ENCODE results near the gene MASTL.
"Not testable (repeated sequence)": the region's sequence is repeated elsewhere in the genome, so short reads cannot be mapped to it uniquely, and the experiment has no call there.

The MASTL gene

GRCh38 chr10:27155066-27155754, at the start of gene MASTL:
Gene MASTL, plus strand, starts transcription at chr10:27155352. Its CDS starts 75 bp downstream, at chr10:27155427.
- peak; percentile 96 for DNase-seq

DNA sequence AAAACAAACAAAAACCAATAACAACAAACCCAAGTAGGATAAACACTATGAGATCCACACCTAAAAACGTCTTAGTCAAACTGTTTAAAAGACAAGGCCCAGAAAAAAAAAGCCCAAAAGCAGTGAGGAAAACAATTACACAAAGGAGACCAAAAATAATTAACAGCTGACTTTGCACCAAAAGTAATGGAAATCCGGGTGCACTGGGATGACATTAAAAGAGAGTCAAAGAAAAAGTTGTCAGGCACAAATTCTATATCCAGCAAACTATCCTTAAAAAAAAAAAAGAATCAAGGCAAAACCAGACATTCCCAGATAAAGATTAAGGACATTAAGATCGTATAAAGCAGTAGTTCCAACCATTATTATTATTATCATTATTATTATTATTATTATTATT, 47.0 kb upstream of the MASTL start:
- DNase-seq = no peak

- no peak for DNase-seq
These were observed 20.8 kb upstream of the MASTL start for GRCh38 chr10:27134371-27134770.

- DNase-seq = no peak
These were observed 16.9 kb upstream of the MASTL start for GRCh38 chr10:27138277-27138676.

- no peak for DNase-seq
These were observed 11.5 kb upstream of the MASTL start for GRCh38 chr10:27143686-27144085.

DNA sequence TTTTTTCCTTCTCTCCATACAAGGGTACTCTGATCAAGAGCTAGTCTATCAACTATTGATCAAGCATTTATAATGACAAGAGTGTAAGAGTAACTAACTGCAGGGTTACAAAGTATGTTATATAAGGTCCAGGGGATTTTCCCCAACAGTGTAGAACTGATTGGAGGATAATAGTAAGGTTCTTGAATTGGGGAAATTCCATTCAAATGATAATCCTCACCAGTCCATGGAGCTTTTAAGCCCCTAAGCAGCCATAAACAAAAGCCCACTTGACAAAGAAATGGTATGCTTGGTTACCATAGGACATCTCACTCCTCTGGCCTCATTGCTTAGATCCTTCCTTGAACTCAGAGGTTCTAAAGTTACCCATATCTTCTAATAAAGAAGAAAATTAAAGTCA, 9.2 kb upstream of the MASTL start:
- DNase-seq = no peak

DNA sequence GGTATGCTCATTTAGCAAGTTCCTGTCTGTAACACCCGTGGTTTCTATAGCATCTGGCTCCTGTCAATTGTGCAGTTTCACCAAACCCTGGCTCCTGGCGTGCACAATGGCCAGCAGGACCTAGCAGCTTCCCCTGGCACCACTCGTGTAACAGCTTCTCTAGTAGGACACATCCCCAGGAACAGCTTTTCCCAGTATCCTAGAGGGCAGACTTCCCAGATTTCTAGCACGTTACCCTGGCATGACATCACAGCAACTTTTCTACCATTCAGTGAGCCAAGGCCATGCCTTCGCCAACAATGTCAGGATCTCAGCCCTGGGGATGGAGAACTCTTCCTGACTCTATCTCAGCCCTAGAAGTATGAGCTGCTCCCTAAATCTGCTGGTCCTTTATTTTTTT, 7.5 kb upstream of the MASTL start:
- no peak for DNase-seq

GRCh38 chr10:27150261-27150660, 4.9 kb upstream of the MASTL start:
- DNase-seq = no peak

GRCh38 chr10:27152687-27153086, 2.5 kb upstream of the MASTL start:
- no peak for DNase-seq

GRCh38 chr10:27153329-27153728, 1.8 kb upstream of the MASTL start:
- no peak for DNase-seq

- no peak for DNase-seq
These were observed 1.3 kb upstream of the MASTL start for GRCh38 chr10:27153845-27154193.

DNA sequence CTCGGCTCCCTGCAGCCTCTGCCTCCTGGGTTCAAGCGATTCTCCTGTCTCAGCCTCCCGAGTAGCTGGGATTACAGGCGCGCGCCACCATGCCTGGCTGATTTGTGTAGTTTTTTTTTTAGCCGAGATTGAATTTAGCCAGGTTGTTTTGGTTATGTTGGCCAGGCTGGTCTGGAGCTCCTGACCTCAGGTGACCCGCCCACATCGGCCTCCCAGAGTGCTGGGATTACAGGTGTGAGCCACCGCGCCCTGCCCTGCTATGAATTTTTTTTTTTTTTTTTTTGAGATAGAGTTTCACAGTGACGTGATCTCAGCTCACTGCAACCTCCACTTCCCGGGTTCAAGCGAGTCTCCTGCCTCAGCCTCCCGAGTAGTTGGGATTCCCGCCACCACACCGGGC, 1.4 kb downstream of the MASTL start:
- not testable (repeated sequence) for DNase-seq

GRCh38 chr10:27157150-27157549, 2.0 kb downstream of the MASTL start:
- no peak for DNase-seq

GRCh38 chr10:27158421-27158820, 3.3 kb downstream of the MASTL start:
- no peak for DNase-seq

- no peak for DNase-seq
These were observed 14.7 kb downstream of the MASTL start for GRCh38 chr10:27169849-27170248.

GRCh38 chr10:27188259-27188658, 33.1 kb downstream of the MASTL start:
- no peak for DNase-seq

GRCh38 chr10:27188897-27189296, 33.7 kb downstream of the MASTL start:
- no peak for DNase-seq

DNA sequence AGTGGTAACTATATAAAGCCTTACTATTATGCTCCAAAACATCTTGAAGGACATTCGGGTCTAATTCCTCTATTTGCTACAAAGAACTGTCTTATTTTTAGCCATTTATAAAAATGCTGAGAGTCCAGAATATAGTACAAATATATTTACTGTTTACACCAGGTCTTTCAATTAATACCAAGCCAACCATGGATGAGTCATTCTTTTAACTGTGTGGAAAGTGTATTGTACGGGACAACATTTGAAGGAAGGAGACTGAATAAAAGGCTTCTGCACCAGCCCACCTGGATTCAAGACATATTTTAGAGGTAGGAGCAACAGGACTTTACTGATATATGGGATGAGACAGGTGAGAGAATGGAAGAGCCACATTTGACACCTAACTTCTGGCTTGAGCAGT, 35.4 kb downstream of the MASTL start:
- no peak for DNase-seq

DNA sequence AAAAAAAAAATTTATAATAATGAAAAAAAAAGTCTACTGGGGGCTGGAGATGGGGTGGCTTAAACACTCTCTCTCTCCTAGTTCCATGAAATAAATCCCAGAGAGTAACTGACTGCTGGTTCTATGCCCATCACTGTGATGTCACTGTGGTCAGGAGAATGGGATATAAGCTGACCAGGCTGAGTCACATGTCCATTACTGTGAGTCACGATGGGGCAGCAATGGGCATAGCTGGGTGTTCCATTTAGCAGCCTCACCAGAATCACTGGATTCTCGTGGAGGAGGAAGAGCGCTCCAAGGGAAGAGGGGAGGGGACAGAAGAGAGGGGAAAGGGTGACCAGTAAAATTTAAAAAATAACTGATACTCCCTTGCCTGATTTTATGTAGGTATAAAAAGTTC, 37.1 kb downstream of the MASTL start:
- peak; percentile 30 for DNase-seq

DNA sequence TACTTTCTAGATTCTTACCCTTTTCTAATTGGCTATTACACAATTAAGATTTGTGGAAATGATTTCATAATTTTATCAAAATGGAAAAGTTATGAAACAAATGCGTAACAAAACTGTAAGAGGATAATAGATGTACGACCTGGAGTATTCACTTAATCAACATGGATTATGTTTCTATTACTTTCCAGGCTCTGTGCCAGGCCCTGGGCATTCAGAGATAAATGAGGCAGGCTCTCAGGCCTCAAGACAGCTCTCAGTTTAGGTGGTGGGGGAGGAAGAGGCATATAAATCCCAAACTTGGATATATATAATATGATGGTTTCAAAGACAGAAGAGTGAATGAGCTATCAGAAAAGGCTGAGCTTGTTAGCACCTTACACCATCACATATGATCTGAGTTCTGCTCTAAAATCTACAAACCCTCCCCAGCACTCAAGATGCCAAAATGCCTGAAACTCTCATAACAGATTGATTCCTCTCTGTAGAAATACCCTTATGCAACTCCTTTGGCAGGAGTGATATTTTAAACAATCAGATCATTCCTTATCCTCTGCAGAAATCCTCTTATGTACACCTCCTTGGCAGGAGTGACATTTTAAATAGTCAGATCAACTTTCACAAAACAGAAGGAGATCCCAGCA, 42.9 kb downstream of the MASTL start:
- no peak for DNase-seq

DNA sequence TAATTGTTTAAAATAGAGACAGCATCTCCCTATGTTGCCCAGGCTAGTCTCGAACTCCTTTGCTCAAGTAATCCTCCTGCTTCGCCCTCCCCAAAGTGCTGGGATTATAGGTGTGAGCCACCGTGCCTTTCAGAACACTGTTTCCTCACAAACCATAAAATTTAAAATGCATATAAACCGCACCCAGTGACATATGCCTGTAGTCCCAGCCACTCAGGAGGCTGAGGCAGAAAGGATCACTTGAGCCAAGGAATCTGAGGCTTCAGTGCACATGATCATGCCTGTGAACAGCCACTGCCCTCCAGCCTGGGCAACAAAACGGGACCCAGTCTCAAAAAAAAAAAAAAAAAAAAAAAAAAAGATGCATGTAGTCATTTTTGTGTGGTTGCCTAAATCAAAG, 48.7 kb downstream of the MASTL start:
- DNase-seq = no peak

DNA sequence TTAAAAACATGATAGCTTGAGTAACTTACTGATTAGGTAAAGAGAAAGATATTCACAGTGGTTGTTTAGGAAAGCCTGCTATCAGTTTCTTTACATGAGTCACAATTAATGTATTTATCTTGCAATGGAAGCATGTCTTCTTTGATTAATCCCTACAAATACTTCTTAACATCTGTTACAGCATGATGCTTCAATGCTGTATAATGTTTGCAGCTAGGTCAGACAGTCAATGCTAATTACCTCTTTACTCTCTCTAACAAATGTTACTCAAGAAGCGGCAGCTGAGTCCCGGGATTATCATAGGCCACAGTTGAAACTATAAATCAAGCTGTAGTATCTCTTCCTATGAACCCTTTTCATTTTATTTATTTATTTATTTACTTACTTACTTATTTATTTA, 52.2 kb downstream of the MASTL start:
- no peak for DNase-seq

GRCh38 chr10:27223964-27224363, 68.8 kb downstream of the MASTL start:
- DNase-seq = peak; percentile 38

GRCh38 chr10:27225011-27225590, 69.9 kb downstream of the MASTL start:
- no peak for DNase-seq

Measured in femur (tissue), 1 donor.